SK-N-SH treated with all-trans-retinoic acid at 6 μM for 48 hours (cell line): ENCODE data around the gene NXPH4.

ENCODE experiments used
- ATAC-seq: fragments of 200-7000 bp; cut with Tn5 transposase; 3 replicates; pipeline ENCODE4 v1.9.1; 2020; ENCODE audit warnings: mild to moderate bottlenecking, moderate library complexity
- ARNTL ChIP-seq: fragments of 450-650 bp; formaldehyde crosslinking; IDR thresholded peaks from 2 replicates; pipeline ENCODE4 v1.5.0; 2020; ENCODE audit warnings: low read depth, mild to moderate bottlenecking, moderate library complexity, borderline replicate concordance
- BACH2 ChIP-seq: fragments of 250-450 bp; sonication (Bioruptor Pico); IDR thresholded peaks from 2 replicates; pipeline ENCODE4 v1.9.0; 2021; ENCODE audit warnings: mild to moderate bottlenecking, borderline replicate concordance
- CREB5 ChIP-seq: fragments of 250-450 bp; sonication (Bioruptor Pico); IDR thresholded peaks from 2 replicates; pipeline ENCODE4 v1.5.1; 2020; ENCODE audit warnings: low read depth, mild to moderate bottlenecking, moderate library complexity
- CSRNP3 ChIP-seq: fragments of 250-450 bp; sonication (Bioruptor Pico); IDR thresholded peaks from 2 replicates; pipeline ENCODE4 v1.5.1; 2021; ENCODE audit warnings: mild to moderate bottlenecking, moderate library complexity
- GLIS3 ChIP-seq: fragments of 250-450 bp; sonication (Bioruptor Pico); IDR thresholded peaks from 2 replicates; pipeline ENCODE4 v1.5.0; 2020; ENCODE audit warnings: mild to moderate bottlenecking, moderate library complexity
- ISL1 ChIP-seq: fragments of 250-450 bp; sonication (Bioruptor Pico); IDR thresholded peaks from 2 replicates; pipeline ENCODE4 v2.1.2; 2022; ENCODE audit warnings: mild to moderate bottlenecking, moderate library complexity
- OSR1 ChIP-seq: fragments of 250-450 bp; sonication (Bioruptor Pico); IDR thresholded peaks from 2 replicates; pipeline ENCODE4 v1.8.0; 2022; ENCODE audit warnings: moderate library complexity, mild to moderate bottlenecking, inconsistent platforms
- PATZ1 ChIP-seq: fragments of 250-450 bp; sonication (Bioruptor Pico); IDR thresholded peaks from 2 replicates; pipeline ENCODE4 v1.8.0; 2020; ENCODE audit warnings: mild to moderate bottlenecking, moderate library complexity, borderline replicate concordance
- POU6F1 ChIP-seq: fragments of 250-450 bp; sonication (Bioruptor Pico); IDR thresholded peaks from 2 replicates; pipeline ENCODE4 v1.8.0; 2021; ENCODE audit warnings: low read depth, mild to moderate bottlenecking, moderate library complexity, borderline replicate concordance
- PPARA ChIP-seq: fragments of 250-450 bp; sonication (Bioruptor Pico); IDR thresholded peaks from 2 replicates; pipeline ENCODE4 v1.5.0; 2020; ENCODE audit warnings: mild to moderate bottlenecking, borderline replicate concordance
- RARB ChIP-seq: fragments of 250-450 bp; sonication (Bioruptor Pico); IDR thresholded peaks from 2 replicates; pipeline ENCODE4 v1.8.0; 2021; ENCODE audit warnings: mild to moderate bottlenecking, moderate library complexity
- TCF4 ChIP-seq: fragments of 250-450 bp; sonication (Bioruptor Pico); IDR thresholded peaks from 2 replicates; pipeline ENCODE4 v1.8.0; 2021; ENCODE audit warnings: mild to moderate bottlenecking, moderate library complexity, borderline replicate concordance
- TOX ChIP-seq: fragments of 250-450 bp; sonication (Bioruptor Pico); IDR thresholded peaks from 2 replicates; pipeline ENCODE4 v1.8.0; 2021; ENCODE audit warnings: mild to moderate bottlenecking, moderate library complexity, borderline replicate concordance
- TSHZ2 ChIP-seq: fragments of 250-450 bp; sonication (Bioruptor Pico); IDR thresholded peaks from 2 replicates; pipeline ENCODE4 v1.5.0; 2020; ENCODE audit warnings: mild to moderate bottlenecking, moderate library complexity
- ZC3H10 ChIP-seq: fragments of 250-450 bp; sonication (Bioruptor Pico); IDR thresholded peaks from 2 replicates; pipeline ENCODE4 v1.5.1; 2021; ENCODE audit warnings: mild to moderate bottlenecking, moderate library complexity
- ZFP3 ChIP-seq: fragments of 250-450 bp; sonication (Bioruptor Pico); IDR thresholded peaks from 2 replicates; pipeline ENCODE4 v1.5.0; 2020; ENCODE audit warnings: mild to moderate bottlenecking, moderate library complexity
- ZFP30 ChIP-seq: fragments of 450-650 bp; formaldehyde crosslinking; IDR thresholded peaks from 2 replicates; pipeline ENCODE4 v1.5.0; 2022; ENCODE audit warnings: mild to moderate bottlenecking, moderate library complexity
- ZNF565 ChIP-seq: fragments of 450-650 bp; formaldehyde crosslinking; conservative IDR thresholded peaks from 2 replicates; pipeline ENCODE4 v1.5.0; 2020; ENCODE audit warnings: low read depth, mild to moderate bottlenecking, moderate library complexity
- ZNF8 ChIP-seq: fragments of 450-650 bp; formaldehyde crosslinking; IDR thresholded peaks from 2 replicates; pipeline ENCODE4 v1.5.0; 2020; ENCODE audit warnings: mild to moderate bottlenecking, moderate library complexity

The NXPH4 gene

GRCh38 chr12:57262126-57262822 is 45.7 kb downstream of the NXPH4 start:
- ATAC-seq, result no peak
- no peak for TF ChIP-seq CSRNP3 (CRISPR knock-in tag)
- no peak for TF ChIP-seq ARNTL (CRISPR knock-in tag)
- TF ChIP-seq TCF4 (CRISPR knock-in tag), result no peak
- TF ChIP-seq PATZ1, result no peak
- no peak for TF ChIP-seq TSHZ2 (CRISPR knock-in tag)
- TF ChIP-seq BACH2 (CRISPR knock-in tag), result no peak
- no peak for TF ChIP-seq ZNF8 (CRISPR knock-in tag)
- no peak for TF ChIP-seq OSR1 (CRISPR knock-in tag)
- TF ChIP-seq PPARA, result no peak
- TF ChIP-seq POU6F1 (CRISPR knock-in tag), result no peak
- TF ChIP-seq ZFP30 (CRISPR knock-in tag), result no peak
- TF ChIP-seq ZNF565 (CRISPR knock-in tag), result no peak
- TF ChIP-seq GLIS3 (CRISPR knock-in tag), result no peak
- no peak for TF ChIP-seq ISL1 (CRISPR knock-in tag)
- no peak for TF ChIP-seq ZFP3 (CRISPR knock-in tag)
- no peak for TF ChIP-seq ZC3H10

- ATAC-seq, result no peak
- TF ChIP-seq ARNTL (CRISPR knock-in tag) (no peak), OSR1 (CRISPR knock-in tag) (no peak), RARB (no peak), TOX (CRISPR knock-in tag) (no peak), POU6F1 (CRISPR knock-in tag) (no peak), ISL1 (CRISPR knock-in tag) (no peak), PPARA (no peak), ZFP30 (CRISPR knock-in tag) (no peak), CREB5 (no peak), ZC3H10 (no peak)
Measured at GRCh38 chr12:57263096-57263495, 46.5 kb downstream of the NXPH4 start.
